ENCODE data around the gene NLE1. TPM values are rescaled to one million over a fixed set of nuclear protein-coding genes. Genes with fewer than 3 reads are reported as not detected.

The NLE1 gene
- total RNA-seq: 13.3 and 15.6 TPM in 2 replicates

GRCh38 chr17:35141681-35142466 is at the start of gene NLE1:
TSS of gene NLE1 (minus strand) at chr17:35142303. CDS start at chr17:35142275, 28 bp downstream.
- no peaks in the 10 kb centered on the region for H4K20me1 ChIP-seq (ENCODE audit: insufficient read depth, low read length)
- H3K4me2 ChIP-seq (ENCODE audit: insufficient read depth, low read length): peak within 1 kb of the TSS; percentile 91
- peak within 1 kb of the TSS; percentile 99 for H3K4me3 ChIP-seq (ENCODE audit: insufficient read depth, low read length)
- no peaks in the 10 kb centered on the region for H3K9me3 ChIP-seq (ENCODE audit: low read depth, low read length)
- H3K79me2 ChIP-seq (ENCODE audit: insufficient read depth, low read length): peaks cover 13% of the 10 kb centered on the region
- peak; percentile 84 for TF ChIP-seq CTCF (IDR thresholded peaks at IDR 0.05; ENCODE audit: extremely low read depth, low read depth, low read length)
- peaks cover 20% of the 10 kb centered on the region for H3K36me3 ChIP-seq (ENCODE audit: insufficient read depth, low read length)
- H2AFZ ChIP-seq (ENCODE audit: low read length): peak within 1 kb of the TSS; percentile 95
- H3K4me1 ChIP-seq (ENCODE audit: insufficient read depth, low read length): peaks cover 7% of the 10 kb centered on the region
- DNase-seq (ENCODE audit: insufficient read length, low spot score, missing footprints): peak; percentile 96
- no peaks in the 10 kb centered on the region for H3K27me3 ChIP-seq (ENCODE audit: insufficient read depth, low read length)
- H3K27ac ChIP-seq (ENCODE audit: low read depth, low read length): peak within 1 kb of the TSS; percentile 66

- H3K4me3 ChIP-seq (ENCODE audit: insufficient read depth, low read length): no peak overlapping the region
- H3K79me2 ChIP-seq (ENCODE audit: insufficient read depth, low read length): no peaks in the 10 kb centered on the region
- DNase-seq (ENCODE audit: insufficient read length, low spot score, missing footprints): no peak
- no peak overlapping the region for H2AFZ ChIP-seq (ENCODE audit: low read length)
- H3K27me3 ChIP-seq (ENCODE audit: insufficient read depth, low read length): no peaks in the 10 kb centered on the region
- no peak overlapping the region for H3K27ac ChIP-seq (ENCODE audit: low read depth, low read length)
- H3K4me2 ChIP-seq (ENCODE audit: insufficient read depth, low read length): no peak overlapping the region
- TF ChIP-seq CTCF (IDR thresholded peaks at IDR 0.05; ENCODE audit: extremely low read depth, low read depth, low read length): no peak
- H4K20me1 ChIP-seq (ENCODE audit: insufficient read depth, low read length): no peaks in the 10 kb centered on the region
- no peaks in the 10 kb centered on the region for H3K36me3 ChIP-seq (ENCODE audit: insufficient read depth, low read length)
- H3K4me1 ChIP-seq (ENCODE audit: insufficient read depth, low read length): no peaks in the 10 kb centered on the region
- no peaks in the 10 kb centered on the region for H3K9me3 ChIP-seq (ENCODE audit: low read depth, low read length)
Observed at GRCh38 chr17:35191001-35191695, 49.0 kb upstream of the NLE1 start.

DNA sequence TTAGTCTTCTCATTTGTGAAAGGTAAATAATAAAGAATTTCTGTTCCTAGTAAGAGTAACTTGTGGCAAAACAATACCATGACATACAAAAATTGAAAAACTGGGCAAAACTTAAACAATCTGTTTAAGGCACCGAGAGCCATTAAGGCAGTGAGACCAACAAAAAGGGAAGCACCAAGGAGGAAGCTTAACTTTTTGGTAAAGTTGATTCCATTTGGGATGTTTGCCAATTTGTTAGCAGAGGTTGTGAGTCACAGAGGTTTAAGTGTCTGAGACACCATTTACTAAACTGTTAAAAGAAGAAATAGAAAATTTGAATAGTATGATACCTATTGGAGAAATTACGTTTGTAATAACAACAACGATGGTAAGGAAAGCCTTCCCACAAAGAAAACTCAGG is 47.2 kb upstream of the NLE1 start:
- Histone ChIP-seq H3K4me3 (ENCODE audit: insufficient read depth, low read length) (no peak overlapping the region), H3K36me3 (ENCODE audit: insufficient read depth, low read length) (no peaks in the 10 kb centered on the region), H3K4me2 (ENCODE audit: insufficient read depth, low read length) (no peak overlapping the region), H4K20me1 (ENCODE audit: insufficient read depth, low read length) (no peaks in the 10 kb centered on the region), H2AFZ (ENCODE audit: low read length) (no peak overlapping the region), H3K79me2 (ENCODE audit: insufficient read depth, low read length) (no peaks in the 10 kb centered on the region), H3K9me3 (ENCODE audit: low read depth, low read length) (no peaks in the 10 kb centered on the region), H3K27ac (ENCODE audit: low read depth, low read length) (no peak overlapping the region), H3K4me1 (ENCODE audit: insufficient read depth, low read length) (no peaks in the 10 kb centered on the region), H3K27me3 (ENCODE audit: insufficient read depth, low read length) (no peaks in the 10 kb centered on the region)
- TF ChIP-seq CTCF (IDR thresholded peaks at IDR 0.05; ENCODE audit: extremely low read depth, low read depth, low read length): no peak
- peak; percentile 76 for DNase-seq (ENCODE audit: insufficient read length, low spot score, missing footprints)

- Histone ChIP-seq H2AFZ (ENCODE audit: low read length) (no peak overlapping the region), H3K79me2 (ENCODE audit: insufficient read depth, low read length) (no peaks in the 10 kb centered on the region), H3K4me3 (ENCODE audit: insufficient read depth, low read length) (no peak overlapping the region), H3K27ac (ENCODE audit: low read depth, low read length) (no peak overlapping the region), H3K36me3 (ENCODE audit: insufficient read depth, low read length) (no peaks in the 10 kb centered on the region), H3K4me1 (ENCODE audit: insufficient read depth, low read length) (no peaks in the 10 kb centered on the region), H3K9me3 (ENCODE audit: low read depth, low read length) (no peaks in the 10 kb centered on the region), H3K4me2 (ENCODE audit: insufficient read depth, low read length) (no peak overlapping the region), H3K27me3 (ENCODE audit: insufficient read depth, low read length) (peaks cover under 1% of the 10 kb centered on the region), H4K20me1 (ENCODE audit: insufficient read depth, low read length) (no peaks in the 10 kb centered on the region)
- no peak for DNase-seq (ENCODE audit: insufficient read length, low spot score, missing footprints)
- no peak for TF ChIP-seq CTCF (IDR thresholded peaks at IDR 0.05; ENCODE audit: extremely low read depth, low read depth, low read length)
Observed at GRCh38 chr17:35188111-35188510, 46.0 kb upstream of the NLE1 start.
